Fibroblast of villous mesenchyme (primary cell): Measurements from ENCODE around the gene PCARE. TPM values are rescaled to one million over a fixed set of nuclear protein-coding genes. Genes with fewer than 3 reads are reported as not detected.

Experiments used
- DNase-seq: peaks from one replicate; pipeline ENCODE4 v3.0.0-alpha.2; 2010; ENCODE audit warnings: low read depth
- H3K4me3 ChIP-seq: 2 replicates; pipeline ENCODE4 v1.5.1; 2011; ENCODE audit warnings: low read depth, mild to moderate bottlenecking, low read length
- total RNA-seq: library from RNA; depleted of rRNA; stranded (reverse); fragments of >200 nt; gene quantifications from 2 replicates; pipeline ENCODE4 v1.2.3, GENCODE V29; 2012
- TF ChIP-seq, protein P1 (sequence below): IDR thresholded peaks from 2 replicates; pipeline ENCODE4 v1.5.1; 2012; ENCODE audit warnings: low read depth, mild to moderate bottlenecking, low read length; ENCODE audit not compliant: insufficient read depth

Gene PCARE
- not detected in 2 replicates for total RNA-seq

DNA sequence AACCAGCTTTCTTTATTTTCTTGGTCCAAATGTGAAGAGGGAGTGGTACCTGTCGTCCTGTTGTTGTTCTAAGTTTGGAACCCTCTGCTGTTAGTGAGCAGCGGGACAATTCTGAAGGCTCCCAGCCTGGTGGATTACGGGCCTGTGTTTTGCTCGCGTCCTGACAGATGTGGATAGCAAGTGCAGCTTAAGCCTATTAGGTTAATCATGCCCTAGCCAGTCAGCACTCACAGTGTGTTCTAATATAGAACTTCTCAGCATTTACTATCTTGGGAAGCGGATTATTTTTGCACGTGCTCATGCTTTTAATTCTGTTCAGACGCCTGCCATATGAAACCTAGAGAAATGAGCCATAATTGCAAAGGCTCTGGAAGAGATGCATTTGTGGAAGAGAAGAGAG is at the start of gene PCARE:
PCARE (minus strand) TSS at position 113 of the 400 bp plus-strand sequence. CDS start 262 bp downstream, outside the sequence.
- H3K4me3 ChIP-seq = no peak within 1 kb of the TSS
- no peak for DNase-seq
- TF ChIP-seq, protein P1, sequence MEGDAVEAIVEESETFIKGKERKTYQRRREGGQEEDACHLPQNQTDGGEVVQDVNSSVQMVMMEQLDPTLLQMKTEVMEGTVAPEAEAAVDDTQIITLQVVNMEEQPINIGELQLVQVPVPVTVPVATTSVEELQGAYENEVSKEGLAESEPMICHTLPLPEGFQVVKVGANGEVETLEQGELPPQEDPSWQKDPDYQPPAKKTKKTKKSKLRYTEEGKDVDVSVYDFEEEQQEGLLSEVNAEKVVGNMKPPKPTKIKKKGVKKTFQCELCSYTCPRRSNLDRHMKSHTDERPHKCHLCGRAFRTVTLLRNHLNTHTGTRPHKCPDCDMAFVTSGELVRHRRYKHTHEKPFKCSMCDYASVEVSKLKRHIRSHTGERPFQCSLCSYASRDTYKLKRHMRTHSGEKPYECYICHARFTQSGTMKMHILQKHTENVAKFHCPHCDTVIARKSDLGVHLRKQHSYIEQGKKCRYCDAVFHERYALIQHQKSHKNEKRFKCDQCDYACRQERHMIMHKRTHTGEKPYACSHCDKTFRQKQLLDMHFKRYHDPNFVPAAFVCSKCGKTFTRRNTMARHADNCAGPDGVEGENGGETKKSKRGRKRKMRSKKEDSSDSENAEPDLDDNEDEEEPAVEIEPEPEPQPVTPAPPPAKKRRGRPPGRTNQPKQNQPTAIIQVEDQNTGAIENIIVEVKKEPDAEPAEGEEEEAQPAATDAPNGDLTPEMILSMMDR = no peak

DNA sequence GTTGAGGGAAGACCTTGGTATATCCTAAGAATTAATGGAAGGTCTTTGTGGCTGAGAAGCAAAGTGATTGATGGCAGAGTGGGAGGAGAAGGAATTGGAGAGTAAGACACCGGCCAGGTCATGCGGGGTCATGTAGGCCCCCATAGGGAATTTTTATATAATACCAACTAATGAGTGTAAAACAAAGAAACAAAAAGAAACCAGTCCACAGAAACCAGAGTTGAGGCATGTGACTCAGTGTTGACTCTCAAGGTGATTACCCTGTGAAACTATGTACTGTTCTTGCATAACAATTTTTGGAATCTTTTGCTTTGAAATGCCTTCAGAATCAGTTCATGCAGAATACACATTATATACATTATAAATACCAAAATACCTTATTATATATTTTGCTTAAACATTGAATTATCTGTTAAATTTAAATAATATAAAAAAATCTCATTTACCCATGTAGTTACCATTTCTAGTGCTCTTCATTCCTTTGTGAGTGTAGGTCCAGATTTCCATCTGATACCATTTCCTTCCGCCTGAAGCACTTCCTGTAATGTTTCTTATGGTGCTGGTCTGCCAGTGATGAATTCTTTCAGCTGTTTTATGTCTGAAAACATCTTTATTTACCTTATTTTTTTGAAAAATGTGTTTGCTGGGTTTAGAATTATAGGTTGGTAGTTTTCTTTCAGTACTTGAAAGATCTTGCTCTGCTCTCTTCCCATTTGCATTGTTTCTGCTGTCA is 49.5 kb upstream of the PCARE start:
- TF ChIP-seq, protein P1 = no peak
- H3K4me3 ChIP-seq = no peak overlapping the region
- DNase-seq = peak; percentile 60

DNA sequence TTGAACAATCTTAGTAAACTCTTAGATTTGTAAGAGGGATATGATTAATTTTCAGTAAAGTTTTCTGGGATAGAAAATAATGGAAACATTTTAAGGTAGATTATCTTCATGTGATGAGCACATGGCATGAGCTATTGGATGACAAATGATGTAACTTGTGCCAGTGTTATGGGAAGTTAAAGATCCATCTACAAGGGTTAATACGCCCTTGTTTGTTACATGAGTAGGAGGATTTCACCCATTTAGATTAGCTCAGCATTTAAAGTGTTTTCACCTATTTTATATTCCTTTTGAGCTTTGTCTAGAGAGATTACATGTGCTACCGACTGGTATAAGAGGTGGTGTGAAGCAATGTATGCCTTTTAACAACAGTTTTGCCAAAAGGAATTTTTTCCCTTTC is 46.5 kb upstream of the PCARE start:
- no peak for DNase-seq

DNA sequence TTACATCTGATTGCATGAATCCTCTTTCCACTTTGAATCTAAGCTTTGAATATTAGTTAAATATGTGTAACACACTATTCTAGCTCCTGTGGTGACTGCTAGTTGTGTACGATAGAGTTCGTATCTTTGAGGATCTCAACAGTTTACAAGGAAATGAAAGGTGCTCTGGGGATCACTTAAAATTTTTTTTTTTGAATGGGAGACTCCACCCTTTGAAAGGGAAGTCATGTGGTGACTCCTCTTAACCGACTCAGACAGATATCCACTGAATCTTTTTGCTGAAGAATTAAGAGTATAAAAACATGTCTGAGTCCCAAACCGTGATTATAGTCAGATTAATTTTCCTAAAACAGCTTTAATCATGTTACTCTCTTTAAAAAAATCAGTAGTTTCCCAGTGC is 44.9 kb upstream of the PCARE start:
- TF ChIP-seq, protein P1 = no peak
- H3K4me3 ChIP-seq = no peak overlapping the region
- no peak for DNase-seq

More for the DNA sequence above, 46.5 kb upstream of the PCARE start:
- no peak overlapping the region for H3K4me3 ChIP-seq
- TF ChIP-seq, protein P1 = no peak

DNA sequence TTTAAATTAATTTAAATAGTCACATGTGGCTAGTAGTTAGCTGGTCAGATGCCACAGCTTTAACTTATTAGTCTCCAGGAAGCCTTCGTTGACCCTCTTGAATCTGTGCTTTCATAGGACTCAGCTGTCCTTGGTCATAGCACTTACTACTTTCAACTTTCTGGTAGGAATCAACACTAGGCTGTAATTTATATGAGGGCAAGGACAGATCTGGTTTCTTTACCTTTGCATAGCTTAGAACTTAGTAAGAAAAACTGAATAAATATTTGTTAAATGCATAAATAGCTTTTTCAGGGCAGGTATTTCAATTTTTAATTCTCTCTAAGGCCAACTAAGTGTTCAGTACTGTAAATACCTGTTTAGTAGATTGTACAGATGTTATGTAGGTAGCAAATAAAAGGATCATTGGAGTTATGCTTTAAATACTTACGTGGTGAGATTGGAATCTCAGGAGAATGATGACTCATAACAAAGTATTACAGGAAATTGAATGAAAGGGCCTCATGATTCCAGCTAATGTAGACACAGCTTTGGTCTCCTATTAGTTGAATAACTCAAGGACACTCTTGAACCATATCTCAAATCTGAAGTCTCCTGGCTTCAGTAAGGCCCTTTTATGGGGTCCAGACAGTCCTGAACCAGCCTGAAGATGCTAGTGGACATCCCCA is 43.4 kb upstream of the PCARE start:
- TF ChIP-seq, protein P1 = no peak
- no peak overlapping the region for H3K4me3 ChIP-seq
- peak; percentile 57 for DNase-seq

DNA sequence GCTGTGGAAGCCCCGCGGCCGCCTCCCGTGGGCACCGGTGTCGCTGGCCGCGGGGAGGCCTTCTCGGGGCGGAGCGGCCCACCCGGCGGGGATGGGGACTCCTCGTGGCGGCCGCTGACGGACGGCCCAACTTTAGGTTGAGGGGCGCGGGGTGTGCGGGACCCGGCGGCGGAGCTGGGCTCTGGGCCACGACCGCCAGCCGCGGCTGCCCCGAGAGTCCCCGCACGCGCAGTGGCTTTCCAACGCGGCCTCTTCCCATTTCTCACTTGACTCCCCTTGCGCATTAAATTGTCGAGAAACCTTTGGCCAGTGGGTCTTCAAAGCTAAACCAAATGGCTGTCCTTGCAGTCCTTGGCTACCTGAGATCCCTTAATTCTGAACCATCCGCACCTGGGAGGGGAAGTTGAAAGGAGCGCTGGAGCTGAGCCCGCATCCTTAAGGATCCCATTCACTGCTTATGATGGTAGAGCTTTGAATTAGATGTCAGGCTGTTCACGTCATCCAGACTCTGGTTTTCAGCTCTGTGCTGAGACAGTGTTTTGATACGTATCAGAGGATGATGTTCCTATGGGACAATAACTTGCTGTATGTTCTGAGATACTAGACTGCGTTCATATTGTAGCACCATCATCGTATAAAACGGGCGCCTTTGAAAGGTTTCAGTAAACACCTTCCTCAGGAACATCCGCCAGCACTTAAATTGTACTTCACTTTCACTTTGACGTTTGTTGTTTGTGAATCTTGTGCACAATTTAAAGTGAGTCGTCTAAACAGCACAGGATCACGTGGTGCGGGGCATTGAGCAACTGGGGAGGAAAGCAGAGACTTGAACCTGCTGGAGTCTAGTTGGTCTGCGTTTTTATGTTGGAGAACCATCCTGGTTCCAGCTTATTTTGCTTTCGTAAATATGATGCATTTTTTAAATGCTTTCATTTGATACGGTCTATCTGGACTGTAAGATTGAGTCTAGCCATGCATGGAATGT is 41.8 kb upstream of the PCARE start:
- TF ChIP-seq, protein P1 = no peak
- peak; percentile 96 for DNase-seq
- peak overlapping the region; percentile 72 for H3K4me3 ChIP-seq
